ENCODE measurements around the gene BANF1. TPM values are rescaled to one million over a fixed set of nuclear protein-coding genes. Genes with fewer than 3 reads are reported as not detected.

The BANF1 gene
- total RNA-seq, 1 experiment from 2014 or later, result 300 TPM

- H3K4me3 ChIP-seq (ENCODE audit: low read depth, low read length), result no peak overlapping the region
- no peaks in the 10 kb centered on the region for H3K4me1 Mint-ChIP-seq (ENCODE audit: low read depth, unreplicated experiment)
Measured at GRCh38 chr11:66017321-66017720, 15.0 kb downstream of the BANF1 start.

GRCh38 chr11:66020212-66020611, 17.9 kb downstream of the BANF1 start:
- ChIA-PET POLR2A (interaction anchor here (0.6 kb wide), 1 partner anchor 33 kb away, joined by 3 read pairs; no protein-coding TSS in a partner anchor), CTCF (interaction anchor here (0.6 kb wide), 1 partner anchor 8 kb away, joined by 3 read pairs; no protein-coding TSS in a partner anchor)
- BruUV-seq (replicated peaks), result no TSS peak
- Histone ChIP-seq H3K9me3 (no peaks in the 10 kb centered on the region), H3K27me3 (replicated peaks; ENCODE audit: control insufficient read depth, insufficient read depth, low read length) (no peaks in the 10 kb centered on the region), H3K4me1 (no peaks in the 10 kb centered on the region), H3K4me3 (ENCODE audit: low read depth, low read length) (no peak overlapping the region), H3K36me3 (ENCODE audit: control insufficient read depth, insufficient read depth, low read length) (no peaks in the 10 kb centered on the region)
- TF ChIP-seq CTCF (IDR thresholded peaks at IDR 0.05; ENCODE audit: insufficient read depth in 1 of 2, low read depth in 1 of 2, low read length in 1 of 2, severe bottlenecking in 1 of 2, unreplicated experiment in 1 of 2), result no peak
- H3K9me3 Mint-ChIP-seq (ENCODE audit: unreplicated experiment), result no peaks in the 10 kb centered on the region
- DNase-seq, result no peak
- H3K36me3 Mint-ChIP-seq (ENCODE audit: insufficient read depth, unreplicated experiment), result no peaks in the 10 kb centered on the region
- H3K4me1 Mint-ChIP-seq (ENCODE audit: low read depth, unreplicated experiment), result no peaks in the 10 kb centered on the region
- intact Hi-C loops (cut with micrococcal nuclease; ENCODE audit: unreplicated experiment), result no loop called here
- peaks cover 3% of the 10 kb centered on the region for H3K27me3 Mint-ChIP-seq (ENCODE audit: insufficient read depth, unreplicated experiment)
- no peak overlapping the region for H3K4me3 Mint-ChIP-seq (ENCODE audit: unreplicated experiment)
- H3K27ac Mint-ChIP-seq (ENCODE audit: unreplicated experiment), result no peak overlapping the region

More at GRCh38 chr11:66017321-66017720, 15.0 kb downstream of the BANF1 start:
- Mint-ChIP-seq H3K36me3 (ENCODE audit: insufficient read depth, unreplicated experiment) (no peaks in the 10 kb centered on the region), H3K9me3 (ENCODE audit: unreplicated experiment) (no peaks in the 10 kb centered on the region), H3K4me3 (ENCODE audit: unreplicated experiment) (no peak overlapping the region), H3K27ac (ENCODE audit: unreplicated experiment) (no peak overlapping the region), H3K27me3 (ENCODE audit: insufficient read depth, unreplicated experiment) (no peaks in the 10 kb centered on the region)
- POLR2A ChIA-PET, result no interaction called here
- Histone ChIP-seq H3K36me3 (ENCODE audit: control insufficient read depth, insufficient read depth, low read length) (no peaks in the 10 kb centered on the region), H3K27me3 (replicated peaks; ENCODE audit: control insufficient read depth, insufficient read depth, low read length) (no peaks in the 10 kb centered on the region), H3K4me1 (peaks cover 12% of the 10 kb centered on the region), H3K9me3 (no peaks in the 10 kb centered on the region)
- DNase-seq, result no peak
- intact Hi-C loops (cut with micrococcal nuclease; ENCODE audit: unreplicated experiment), result no loop called here
- CTCF ChIA-PET, result interaction anchor here (0.5 kb wide), 1 partner anchor 129 kb away, joined by 5 read pairs; the partner anchor contains the start of gene FIBP
- no TSS peak for BruUV-seq (replicated peaks)
- no peak for TF ChIP-seq CTCF (IDR thresholded peaks at IDR 0.05; ENCODE audit: insufficient read depth in 1 of 2, low read depth in 1 of 2, low read length in 1 of 2, severe bottlenecking in 1 of 2, unreplicated experiment in 1 of 2)

GRCh38 chr11:66020618-66021357, 18.5 kb downstream of the BANF1 start:
- no peak for DNase-seq
- no peaks in the 10 kb centered on the region for H3K36me3 Mint-ChIP-seq (ENCODE audit: insufficient read depth, unreplicated experiment)
- H3K27ac Mint-ChIP-seq (ENCODE audit: unreplicated experiment), result no peak overlapping the region
- Histone ChIP-seq H3K36me3 (ENCODE audit: control insufficient read depth, insufficient read depth, low read length) (no peaks in the 10 kb centered on the region), H3K9me3 (no peaks in the 10 kb centered on the region), H3K4me1 (no peaks in the 10 kb centered on the region), H3K27me3 (replicated peaks; ENCODE audit: control insufficient read depth, insufficient read depth, low read length) (no peaks in the 10 kb centered on the region), H3K4me3 (ENCODE audit: low read depth, low read length) (no peak overlapping the region)
- H3K4me3 Mint-ChIP-seq (ENCODE audit: unreplicated experiment), result no peak overlapping the region
- peaks cover 3% of the 10 kb centered on the region for H3K27me3 Mint-ChIP-seq (ENCODE audit: insufficient read depth, unreplicated experiment)
- H3K4me1 Mint-ChIP-seq (ENCODE audit: low read depth, unreplicated experiment), result no peaks in the 10 kb centered on the region
- BruUV-seq (replicated peaks), result no TSS peak
- TF ChIP-seq CTCF (IDR thresholded peaks at IDR 0.05; ENCODE audit: insufficient read depth in 1 of 2, low read depth in 1 of 2, low read length in 1 of 2, severe bottlenecking in 1 of 2, unreplicated experiment in 1 of 2), result no peak
- no peaks in the 10 kb centered on the region for H3K9me3 Mint-ChIP-seq (ENCODE audit: unreplicated experiment)
- POLR2A ChIA-PET, result no interaction called here
- CTCF ChIA-PET, result interaction anchor here (0.7 kb wide), 1 partner anchor 13 kb away, joined by 12 read pairs; no protein-coding TSS in a partner anchor
- intact Hi-C loops (cut with micrococcal nuclease; ENCODE audit: unreplicated experiment), result no loop called here
